Stimulated activated CD4-positive, alpha-beta T cell treated with anti-CD3 and anti-CD28 coated beads, Interleukin-12 subunit alpha, Interleukin-12 subunit beta, amount 100 ng/mL, for 48 hours (primary cell): Measurements from ENCODE around the gene KRTAP21-2.
"Not testable (repeated sequence)": the region's sequence is repeated elsewhere in the genome, so short reads cannot be mapped to it uniquely, and the experiment has no call there.

Experiments used
- DNase-seq, 3 donors: peaks; one replicate each; pipeline ENCODE4 v3.0.0-alpha.2; 2020; ENCODE audit warnings: low read depth in 2 of 3, low spot score in 1 of 3

Gene KRTAP21-2

DNA sequence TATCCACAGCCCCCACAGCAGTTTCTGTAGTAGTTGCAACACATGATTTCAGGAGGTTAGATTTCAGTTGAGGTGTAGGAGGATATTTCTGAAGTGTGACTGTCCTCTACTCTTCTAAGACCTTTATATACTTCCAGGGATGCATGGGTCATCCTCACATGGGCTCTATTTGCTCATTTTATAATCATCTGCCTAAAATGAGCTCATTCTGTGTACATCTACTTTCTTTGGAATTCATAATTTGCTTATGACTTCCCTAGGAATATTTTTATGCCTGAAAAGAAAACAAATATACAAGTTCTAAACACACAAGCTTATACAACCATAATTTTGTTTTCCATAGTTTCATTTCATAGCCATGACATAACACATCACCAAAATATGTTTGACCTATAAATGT is at the start of gene KRTAP21-2:
KRTAP21-2 (minus strand) TSS at position 101 of the 400 bp plus-strand sequence; CDS start at position 44, 57 bp downstream.
- DNase-seq = no peak

DNA sequence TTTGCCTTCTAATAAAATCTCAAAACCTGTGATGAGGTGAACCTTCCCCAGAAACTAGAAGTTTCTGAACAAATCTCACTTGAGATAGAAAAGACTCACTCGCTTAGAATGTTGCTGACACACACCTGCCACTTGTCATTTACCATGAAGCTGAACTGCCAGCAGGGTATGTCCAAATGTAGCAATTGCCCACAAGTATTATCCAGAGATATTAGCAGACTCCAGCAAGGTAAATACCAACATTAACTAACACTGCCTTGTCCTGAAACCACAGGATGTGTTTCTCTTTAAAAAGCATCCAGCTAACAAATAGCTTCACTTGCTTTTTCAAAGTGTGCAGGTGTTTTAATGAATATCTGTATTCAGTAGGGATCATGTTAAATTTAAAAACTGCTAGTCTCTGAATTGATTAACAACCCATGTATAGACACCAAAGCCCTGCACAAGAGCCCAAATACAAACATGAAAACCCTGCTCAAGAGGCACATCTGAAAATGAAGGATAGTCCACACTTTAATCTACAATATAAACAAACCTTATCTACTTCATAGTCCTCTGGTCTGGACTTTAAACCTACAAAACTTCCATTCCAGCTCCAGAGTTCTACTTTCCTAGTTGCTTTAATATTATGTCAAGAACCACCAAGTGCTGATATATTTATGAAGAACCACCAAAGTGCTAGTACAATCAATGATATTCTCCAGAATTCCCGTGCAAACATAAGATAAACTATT is 46.7 kb upstream of the KRTAP21-2 start:
- no peak for DNase-seq

DNA sequence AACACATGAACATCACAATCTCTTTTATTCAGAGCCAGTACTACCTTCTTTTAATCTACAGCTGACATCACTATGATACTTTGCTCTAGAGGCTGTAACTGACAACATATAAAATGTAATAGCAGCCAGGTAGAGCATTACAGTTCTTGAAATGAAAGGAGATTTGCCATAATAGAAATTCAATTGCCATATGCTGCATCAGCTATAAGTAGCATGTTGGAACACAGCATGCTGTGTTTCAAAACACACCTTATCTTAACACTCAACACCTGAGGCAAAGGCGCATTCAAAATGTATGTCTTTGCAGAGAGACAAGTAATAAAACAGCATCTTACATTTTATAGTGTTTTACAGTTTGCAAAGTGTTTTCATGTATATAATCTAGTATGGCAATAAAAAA is 32.2 kb upstream of the KRTAP21-2 start:
- no peak for DNase-seq

DNA sequence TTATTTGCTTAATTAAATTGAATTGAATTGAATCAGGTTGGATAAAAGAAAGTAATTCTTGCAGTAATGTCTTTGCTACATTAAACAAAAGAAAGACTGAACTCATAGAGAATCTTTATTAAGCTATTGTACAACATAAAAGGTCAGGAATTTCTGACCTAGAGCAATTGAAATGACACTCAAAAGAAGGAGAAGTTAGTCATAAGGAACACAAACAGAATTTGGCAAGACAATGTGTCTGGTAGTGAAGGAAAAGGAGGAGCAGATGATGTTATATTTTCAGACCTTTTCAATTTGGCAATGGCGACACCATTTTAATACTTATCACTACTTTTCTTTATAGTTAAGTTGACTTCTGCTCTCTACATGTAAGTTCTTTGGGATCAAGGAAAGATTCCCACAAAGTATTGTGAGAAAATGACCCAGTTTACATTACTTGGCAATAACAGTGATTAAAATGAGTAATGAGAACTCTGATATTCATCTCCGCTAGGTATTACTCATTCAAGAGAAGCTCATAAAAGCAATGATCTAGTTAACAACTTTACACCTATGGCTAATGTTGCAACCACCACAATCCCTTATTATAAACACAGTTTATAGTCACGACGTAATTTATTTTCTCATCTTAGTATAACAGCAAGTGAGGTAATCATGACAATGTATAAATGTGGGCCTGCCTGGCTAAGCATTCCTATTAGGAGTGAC is 22.8 kb upstream of the KRTAP21-2 start:
- no peak for DNase-seq

DNA sequence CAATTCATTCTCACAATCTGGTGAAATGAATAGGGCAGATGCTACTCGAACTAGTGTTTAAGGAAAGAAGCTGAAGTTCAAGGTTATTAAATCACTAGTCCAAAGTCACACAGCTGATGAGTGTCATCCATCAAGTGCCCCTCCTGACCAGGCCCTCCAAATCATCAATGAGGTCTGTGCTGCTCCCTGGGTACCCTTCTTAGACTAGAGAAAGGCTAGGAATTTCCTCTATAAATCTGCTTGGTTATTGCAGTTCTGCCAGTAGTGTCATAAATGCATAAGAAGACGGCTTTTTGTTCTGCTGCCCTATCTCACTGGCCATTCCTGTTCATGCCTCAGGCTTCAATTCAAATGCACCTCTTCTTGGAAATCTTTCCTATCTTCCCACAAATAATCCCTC is 13.7 kb upstream of the KRTAP21-2 start:
- DNase-seq = no peak

DNA sequence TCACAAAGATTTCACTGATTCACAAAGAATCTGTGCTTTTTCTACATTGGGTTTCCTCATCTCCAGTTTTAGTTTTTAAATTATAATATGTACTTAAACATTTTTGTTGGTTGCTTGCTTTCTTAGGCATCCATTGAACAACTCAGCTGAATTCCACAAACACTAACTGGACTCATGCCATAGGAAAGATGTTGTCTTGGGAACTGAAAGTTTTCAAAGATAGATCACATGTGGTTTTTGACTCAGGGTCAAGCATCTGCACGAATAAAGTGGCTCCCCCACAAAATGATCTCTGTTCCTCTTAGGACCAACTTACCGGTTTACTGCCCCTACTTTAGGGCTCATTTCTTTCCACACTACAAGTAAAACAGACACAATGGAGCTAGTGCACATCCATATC is 11.2 kb upstream of the KRTAP21-2 start:
- no peak for DNase-seq

DNA sequence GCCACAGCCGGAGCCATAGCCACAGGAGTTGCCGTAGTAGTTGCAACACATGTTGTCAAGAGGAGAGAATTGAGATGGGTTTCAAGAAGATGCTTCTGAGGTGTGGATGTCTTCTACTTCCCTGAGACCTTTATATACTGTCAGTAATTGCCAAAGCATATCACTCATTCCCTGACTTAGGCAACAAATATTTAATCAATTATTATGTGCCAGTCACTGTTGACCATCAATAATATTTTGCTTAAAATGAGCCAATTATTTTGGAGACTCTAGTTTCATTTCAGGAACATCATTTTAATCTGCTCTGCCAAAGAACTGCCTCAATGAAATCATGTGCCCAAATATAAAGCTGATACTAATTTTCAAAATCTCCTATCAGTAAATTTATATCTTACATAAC is 8.3 kb upstream of the KRTAP21-2 start, which contains the start of gene KRTAP21-1:
KRTAP21-1 (minus strand) TSS at position 101 of the 400 bp plus-strand sequence; CDS start at position 51, 50 bp downstream.
- not testable (repeated sequence) for DNase-seq

DNA sequence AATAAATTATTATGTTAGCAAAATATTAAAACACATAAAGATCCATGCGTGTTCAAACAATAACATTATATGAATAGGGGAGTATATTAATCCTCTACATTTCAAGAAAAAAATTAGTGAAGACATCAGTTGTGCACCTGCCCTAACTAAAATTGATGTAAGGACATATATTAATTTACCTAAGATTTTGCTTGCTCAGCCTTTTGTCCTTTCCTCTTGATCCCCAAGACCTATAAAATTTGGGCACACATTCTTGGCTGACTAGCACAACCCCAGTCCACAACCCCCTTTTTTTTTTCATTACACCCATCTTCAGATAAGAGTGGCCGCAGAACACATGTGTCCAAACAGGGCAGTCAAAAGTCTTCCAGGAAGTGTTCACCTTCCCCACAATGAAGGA is 6.6 kb downstream of the KRTAP21-2 start:
- DNase-seq = no peak

DNA sequence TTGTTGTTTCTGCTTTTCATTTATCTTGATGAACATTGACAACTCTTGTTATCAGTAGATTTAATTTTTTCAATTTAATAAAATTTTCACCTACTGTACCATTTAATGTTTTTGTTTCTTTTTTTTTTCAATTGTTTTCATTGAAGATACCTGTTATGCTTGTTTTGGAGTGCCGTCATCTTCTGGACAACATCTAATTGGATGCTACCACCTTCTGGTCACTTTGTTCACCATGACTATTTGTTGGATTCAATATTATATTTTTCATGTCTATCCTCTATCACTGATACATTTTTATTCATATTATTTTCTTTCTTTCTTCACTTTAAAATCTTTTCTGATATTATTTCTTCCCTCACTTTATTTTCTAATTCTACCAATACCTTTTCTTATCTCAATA is 14.0 kb downstream of the KRTAP21-2 start:
- DNase-seq = no peak

DNA sequence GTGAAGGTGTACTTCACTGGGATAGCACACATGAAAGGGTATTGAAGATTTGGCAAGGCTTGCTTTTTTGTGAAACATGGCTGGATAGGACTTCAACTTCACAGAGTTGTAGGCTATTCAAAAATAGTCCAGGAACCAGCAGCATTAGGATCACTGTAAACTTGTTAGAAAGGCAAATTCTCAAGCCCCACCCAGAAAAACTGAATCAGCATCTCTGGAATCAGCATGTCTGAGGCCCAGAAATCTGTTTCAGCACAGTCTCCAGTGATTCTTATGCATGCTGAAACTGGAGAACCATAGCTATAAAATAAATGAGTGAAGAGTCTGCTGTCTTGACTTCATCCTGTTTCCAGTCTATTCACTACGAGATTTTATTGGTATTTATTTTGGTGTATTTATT is 20.3 kb downstream of the KRTAP21-2 start:
- DNase-seq = no peak

DNA sequence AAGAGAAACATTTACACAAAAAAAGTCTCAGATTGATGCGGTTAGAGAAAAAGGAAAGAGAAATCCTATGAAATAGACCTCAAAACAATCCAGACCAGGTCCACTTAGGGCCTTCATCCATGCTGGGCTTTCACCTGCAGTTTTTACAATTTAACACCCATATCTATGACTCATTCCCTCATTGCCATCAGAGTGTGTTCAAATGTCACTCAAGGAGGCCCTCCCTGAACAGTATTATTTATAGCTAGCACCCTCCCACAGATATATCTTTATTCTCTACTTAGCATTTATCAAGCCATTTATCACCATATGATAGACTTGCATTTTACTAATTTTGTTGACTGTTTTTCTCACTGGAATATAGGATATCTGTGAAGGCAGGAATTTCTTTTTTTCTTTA is 27.7 kb downstream of the KRTAP21-2 start:
- no peak for DNase-seq

DNA sequence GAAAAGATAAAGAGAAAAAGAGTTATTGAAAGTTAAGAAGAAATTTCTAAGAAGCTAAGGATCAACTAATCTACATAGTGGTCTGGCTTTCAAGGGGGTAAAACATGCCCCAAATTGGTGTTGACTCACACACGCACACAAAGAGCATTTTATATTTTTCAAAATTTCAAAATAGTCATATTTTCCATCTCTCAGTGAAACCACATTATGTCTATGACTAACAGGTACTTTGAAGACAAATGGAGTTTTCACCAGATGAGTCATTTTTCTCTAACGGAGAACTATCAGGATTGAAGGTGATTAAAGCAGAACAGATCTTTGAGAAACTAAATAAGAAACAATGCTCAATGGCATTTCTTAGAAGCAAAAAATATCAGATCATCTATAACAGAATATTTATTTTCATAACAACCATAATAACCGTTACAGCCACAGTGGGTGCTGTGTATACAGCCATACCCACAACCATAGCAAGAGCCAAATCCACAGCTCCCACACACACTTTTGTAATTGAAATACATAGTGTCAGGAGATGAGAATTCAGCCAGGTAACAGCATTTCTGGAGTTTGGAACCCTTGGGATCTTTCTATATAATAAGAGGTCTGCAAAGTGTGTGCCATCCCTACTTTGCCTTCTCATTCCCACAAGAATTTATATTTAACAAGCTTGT is 28.7 kb downstream of the KRTAP21-2 start, which contains the start of gene KRTAP21-3:
KRTAP21-3 (minus strand) TSS at position 539 of the 671 bp plus-strand sequence; CDS start at position 521, 18 bp downstream.
- DNase-seq = no peak

DNA sequence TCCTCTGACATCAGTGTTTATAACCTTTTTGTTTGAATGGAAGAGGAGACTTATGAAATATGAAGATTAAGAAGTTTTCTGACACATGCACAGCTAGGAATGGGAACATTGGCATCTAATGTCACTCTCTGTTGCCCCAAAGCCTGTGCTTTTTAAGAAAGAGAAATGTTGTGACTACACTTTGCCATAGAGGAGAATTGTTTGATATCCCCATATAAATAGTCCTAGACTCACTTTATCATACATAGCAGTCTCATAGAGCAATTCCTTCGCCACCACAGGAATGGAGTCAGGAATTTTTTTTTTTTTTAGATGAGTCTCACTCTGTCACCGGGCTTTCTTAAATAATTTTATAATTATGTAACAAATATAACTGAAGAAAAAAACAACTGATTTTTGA is 30.0 kb downstream of the KRTAP21-2 start:
- DNase-seq = no peak

DNA sequence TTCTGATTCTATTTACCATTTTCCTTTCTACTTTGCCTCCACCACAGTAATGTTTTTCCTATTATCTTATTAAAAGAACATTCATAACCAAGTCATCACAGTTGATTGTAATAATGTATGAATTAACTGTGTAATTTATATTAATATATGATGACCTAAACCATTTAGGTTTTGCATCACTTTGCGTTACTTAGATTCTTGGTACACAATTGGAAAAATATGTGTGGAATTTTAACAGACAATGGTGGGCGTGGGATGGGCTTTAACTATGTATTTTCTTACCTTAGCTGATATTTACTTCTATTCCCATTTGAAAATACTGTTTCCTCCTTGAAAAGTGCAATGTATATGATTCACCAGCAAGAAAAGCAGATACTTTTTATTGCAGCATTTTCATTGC is 32.1 kb downstream of the KRTAP21-2 start:
- no peak for DNase-seq

DNA sequence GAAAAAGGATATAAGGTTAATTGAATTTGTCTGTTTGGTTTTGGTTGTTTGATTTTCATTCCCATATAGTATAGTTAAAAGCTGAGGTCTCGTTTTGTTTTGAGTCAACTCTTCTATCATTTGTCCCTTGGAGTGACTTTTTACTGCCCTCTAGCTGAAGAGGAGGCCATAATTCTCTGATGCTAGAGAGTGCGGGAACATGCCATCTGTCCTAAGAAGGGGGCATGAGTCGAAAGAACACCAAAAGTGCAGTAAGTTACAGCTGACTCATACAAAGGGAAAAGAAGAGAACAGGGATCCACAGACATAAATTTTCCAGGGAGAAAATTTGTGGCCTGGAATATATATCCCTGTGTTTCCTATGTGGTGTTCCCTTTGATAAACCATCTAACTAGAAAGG is 32.6 kb downstream of the KRTAP21-2 start:
- DNase-seq = no peak

DNA sequence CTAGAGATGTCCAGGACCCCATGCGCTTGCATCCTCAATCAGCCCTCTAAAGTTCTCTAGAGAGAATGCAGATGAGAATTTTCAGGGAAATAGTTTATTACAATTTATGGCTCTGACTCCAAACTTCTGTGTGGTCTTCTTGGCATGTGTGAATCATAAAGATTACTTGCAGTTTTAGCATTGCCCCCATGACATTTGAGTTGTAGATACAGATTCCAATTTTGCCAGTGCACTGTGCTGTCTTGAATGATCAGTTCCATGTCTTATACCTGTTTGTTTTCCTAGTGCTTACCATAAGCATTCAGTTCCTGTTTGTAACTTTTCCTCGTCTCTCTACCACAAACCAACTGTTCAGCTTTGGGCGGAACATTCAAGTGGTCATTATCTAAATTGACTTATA is 33.3 kb downstream of the KRTAP21-2 start:
- DNase-seq = no peak

DNA sequence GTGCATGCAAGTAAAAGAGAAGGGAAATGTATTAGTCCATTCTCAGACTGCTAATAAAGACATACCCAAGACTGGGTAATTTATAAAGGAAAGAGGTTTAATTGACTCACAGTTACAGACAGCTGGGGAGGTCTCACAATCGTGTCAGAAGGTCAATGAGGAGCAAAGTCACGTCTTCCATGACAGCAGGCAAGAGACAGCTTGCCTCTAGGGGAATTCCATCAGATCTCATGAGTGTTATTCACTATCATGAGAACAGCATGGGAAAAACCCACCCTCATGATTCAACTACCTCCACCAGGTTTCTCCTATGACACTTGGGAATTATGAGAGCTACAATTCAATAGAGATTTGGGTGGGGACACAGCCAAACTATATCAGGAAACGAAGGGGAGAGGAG is 36.6 kb downstream of the KRTAP21-2 start:
- DNase-seq = peak in 1 of 3 donors; percentile 8

DNA sequence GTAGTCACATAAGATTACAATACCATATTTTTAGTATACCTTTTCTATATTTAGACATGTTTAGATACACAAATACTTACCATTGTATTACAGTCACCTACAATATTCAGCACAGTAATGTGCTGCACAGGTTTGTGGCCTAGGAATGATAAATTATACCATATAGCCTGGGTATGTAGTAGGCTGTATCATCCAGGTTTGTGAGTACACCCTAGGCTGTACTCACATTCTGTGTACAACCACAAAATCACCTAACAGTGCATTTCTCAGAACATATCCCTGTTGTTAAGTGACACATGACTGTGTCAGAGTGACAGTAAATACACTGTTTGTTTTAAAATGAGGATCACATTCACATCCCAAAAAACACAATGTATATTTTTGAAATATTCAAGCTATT is 39.6 kb downstream of the KRTAP21-2 start:
- DNase-seq = no peak
